ENCODE measurements around the gene FBXO30. TPM values are rescaled to one million over a fixed set of nuclear protein-coding genes. Genes with fewer than 3 reads are reported as not detected.

FBXO30 gene
- total and polyA plus RNA-seq, 8 donors: 1.2 to 32.5 (median 5.2) TPM

DNA sequence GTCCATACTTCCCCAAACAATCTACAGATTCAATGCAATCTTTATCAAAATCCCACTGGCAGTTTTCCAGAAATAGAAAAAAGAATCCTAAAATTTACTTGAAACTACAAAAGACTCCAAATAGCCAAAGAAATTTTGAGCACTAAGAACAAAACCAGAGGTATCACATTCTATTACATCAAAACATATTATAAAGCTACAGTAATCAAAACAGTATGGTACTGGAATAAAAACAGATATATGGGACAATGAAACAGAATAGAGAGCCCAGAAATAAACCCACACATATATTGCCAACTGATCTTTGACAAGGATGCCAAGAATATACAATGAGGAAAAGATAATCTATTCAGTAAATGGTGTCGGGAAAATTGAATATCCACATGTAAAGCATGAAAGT is 46.0 kb upstream of the FBXO30 start:
- H3K27ac ChIP-seq: no peak overlapping the region
- TF ChIP-seq, protein P1, sequence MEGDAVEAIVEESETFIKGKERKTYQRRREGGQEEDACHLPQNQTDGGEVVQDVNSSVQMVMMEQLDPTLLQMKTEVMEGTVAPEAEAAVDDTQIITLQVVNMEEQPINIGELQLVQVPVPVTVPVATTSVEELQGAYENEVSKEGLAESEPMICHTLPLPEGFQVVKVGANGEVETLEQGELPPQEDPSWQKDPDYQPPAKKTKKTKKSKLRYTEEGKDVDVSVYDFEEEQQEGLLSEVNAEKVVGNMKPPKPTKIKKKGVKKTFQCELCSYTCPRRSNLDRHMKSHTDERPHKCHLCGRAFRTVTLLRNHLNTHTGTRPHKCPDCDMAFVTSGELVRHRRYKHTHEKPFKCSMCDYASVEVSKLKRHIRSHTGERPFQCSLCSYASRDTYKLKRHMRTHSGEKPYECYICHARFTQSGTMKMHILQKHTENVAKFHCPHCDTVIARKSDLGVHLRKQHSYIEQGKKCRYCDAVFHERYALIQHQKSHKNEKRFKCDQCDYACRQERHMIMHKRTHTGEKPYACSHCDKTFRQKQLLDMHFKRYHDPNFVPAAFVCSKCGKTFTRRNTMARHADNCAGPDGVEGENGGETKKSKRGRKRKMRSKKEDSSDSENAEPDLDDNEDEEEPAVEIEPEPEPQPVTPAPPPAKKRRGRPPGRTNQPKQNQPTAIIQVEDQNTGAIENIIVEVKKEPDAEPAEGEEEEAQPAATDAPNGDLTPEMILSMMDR (IDR thresholded peaks at IDR 0.05): no peak
- TF ChIP-seq POLR2A (IDR thresholded peaks at IDR 0.05): no peak
- peaks cover 0 to 5% (median 0%) of the 10 kb centered on the region in 4 donors for H3K36me3 ChIP-seq
- no peak overlapping the region for H3K4me3 ChIP-seq
- intact Hi-C loops (cut with DNase I; ENCODE audit: low total_unique reads): no loop called here
- H3K4me1 ChIP-seq: peaks cover 0 to 7% (median 3%) of the 10 kb centered on the region in 4 donors
- WGBS, 5 donors: 93 to 100% (median 96%) methylated on average over 1 of the region's 1 CpG
- H3K27me3 ChIP-seq: no peaks in the 10 kb centered on the region
- DNase-seq: no peak
- H3K9me3 ChIP-seq: peaks cover 0 to 6% (median 0%) of the 10 kb centered on the region in 4 donors

DNA sequence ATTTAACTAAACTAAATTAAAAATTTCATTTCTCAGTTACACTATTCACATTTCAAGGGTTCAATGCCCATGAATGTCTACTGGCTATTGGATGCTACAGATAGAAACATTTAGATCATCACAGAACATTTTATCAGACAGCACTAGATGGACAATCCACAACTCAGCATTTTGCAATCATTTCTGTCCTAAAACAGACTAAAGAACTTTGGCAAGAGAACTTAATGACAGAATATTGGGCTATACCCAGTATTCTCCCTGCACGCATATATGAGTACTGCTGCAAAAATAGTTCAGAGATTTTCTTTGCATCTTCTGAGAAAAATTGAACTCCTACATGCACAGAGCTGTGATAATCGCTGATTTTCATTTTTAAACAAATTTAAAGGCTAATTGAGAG is 36.1 kb upstream of the FBXO30 start:
- H3K4me3 ChIP-seq: no peak overlapping the region
- DNase-seq: no peak
- H3K27ac ChIP-seq: no peak overlapping the region
- TF ChIP-seq POLR2AphosphoS5 (IDR thresholded peaks at IDR 0.05) (no peak), POLR2A (IDR thresholded peaks at IDR 0.05) (no peak), EP300 (IDR thresholded peaks at IDR 0.05) (no peak)
- TF ChIP-seq, protein P1 (IDR thresholded peaks at IDR 0.05): no peak
- WGBS, 5 donors: 87 to 97% (median 91%) methylated on average over 2 of the region's 2 CpGs
- H3K36me3 ChIP-seq: no peaks in the 10 kb centered on the region
- intact Hi-C loops (cut with DNase I; ENCODE audit: low total_unique reads): no loop called here
- no peaks in the 10 kb centered on the region for H3K4me1 ChIP-seq
- H3K9me3 ChIP-seq: no peaks in the 10 kb centered on the region
- H3K27me3 ChIP-seq: no peaks in the 10 kb centered on the region

DNA sequence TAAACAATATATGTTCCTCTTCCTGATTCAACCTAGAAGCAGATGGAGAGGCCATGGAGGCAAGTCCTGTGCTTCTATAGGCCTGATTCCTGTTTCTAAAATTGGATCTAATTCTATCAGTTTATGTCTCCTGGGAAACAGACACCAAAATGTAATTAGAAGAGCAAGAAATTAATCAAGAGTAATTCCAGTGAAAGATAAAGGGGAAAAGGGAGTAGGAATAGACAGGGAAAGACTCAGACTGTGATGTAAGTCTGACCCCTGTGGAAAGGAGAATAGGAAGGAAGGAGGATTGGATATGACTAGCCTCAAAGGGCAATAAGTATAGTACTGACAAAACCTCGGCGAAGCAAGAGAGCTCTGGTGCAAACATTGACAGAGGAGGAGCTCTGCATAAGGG is 33.9 kb upstream of the FBXO30 start:
- Histone ChIP-seq H3K9me3 (no peaks in the 10 kb centered on the region), H3K36me3 (no peaks in the 10 kb centered on the region), H3K27ac (no peak overlapping the region), H3K4me1 (peaks cover 0 to 3% (median 0%) of the 10 kb centered on the region in 4 donors), H3K4me3 (no peak overlapping the region), H3K27me3 (no peaks in the 10 kb centered on the region)
- DNase-seq: peak in 1 of 2 donors; percentile 7
- TF ChIP-seq POLR2AphosphoS5 (IDR thresholded peaks at IDR 0.05): no peak
- no peak for TF ChIP-seq POLR2A (IDR thresholded peaks at IDR 0.05)
- TF ChIP-seq, protein P1 (IDR thresholded peaks at IDR 0.05): no peak
- WGBS, 5 donors: 79 to 91% (median 87%) methylated on average over 2 of the region's 2 CpGs
- intact Hi-C loops (cut with DNase I; ENCODE audit: low total_unique reads): no loop called here

GRCh38 chr6:145845557-145845956 is 31.0 kb upstream of the FBXO30 start:
- intact Hi-C loops (cut with DNase I; ENCODE audit: low total_unique reads): no loop called here
- 94 to 98% (median 96%) methylated on average over 3 of the region's 3 CpGs for WGBS, 5 donors
- peaks cover 0 to 30% (median 8%) of the 10 kb centered on the region in 4 donors for H3K4me1 ChIP-seq
- no peak overlapping the region for H3K4me3 ChIP-seq
- no peaks in the 10 kb centered on the region for H3K36me3 ChIP-seq
- H3K27ac ChIP-seq: no peak overlapping the region
- no peaks in the 10 kb centered on the region for H3K9me3 ChIP-seq
- TF ChIP-seq EP300 (IDR thresholded peaks at IDR 0.05) (no peak), POLR2A (IDR thresholded peaks at IDR 0.05) (no peak), POLR2AphosphoS5 (IDR thresholded peaks at IDR 0.05) (no peak)
- TF ChIP-seq, protein P1 (IDR thresholded peaks at IDR 0.05): no peak
- DNase-seq: no peak
- no peaks in the 10 kb centered on the region for H3K27me3 ChIP-seq

Data from stomach (tissue), 9 donors.